Globus pallidus (tissue), 1 donor: Measurements from ENCODE around the gene SEMA4F.

Experiments used
- DNase-seq: peaks from one replicate; pipeline ENCODE4 v3.0.0-alpha.2; 2015; ENCODE audit warnings: low spot score

Gene SEMA4F

DNA sequence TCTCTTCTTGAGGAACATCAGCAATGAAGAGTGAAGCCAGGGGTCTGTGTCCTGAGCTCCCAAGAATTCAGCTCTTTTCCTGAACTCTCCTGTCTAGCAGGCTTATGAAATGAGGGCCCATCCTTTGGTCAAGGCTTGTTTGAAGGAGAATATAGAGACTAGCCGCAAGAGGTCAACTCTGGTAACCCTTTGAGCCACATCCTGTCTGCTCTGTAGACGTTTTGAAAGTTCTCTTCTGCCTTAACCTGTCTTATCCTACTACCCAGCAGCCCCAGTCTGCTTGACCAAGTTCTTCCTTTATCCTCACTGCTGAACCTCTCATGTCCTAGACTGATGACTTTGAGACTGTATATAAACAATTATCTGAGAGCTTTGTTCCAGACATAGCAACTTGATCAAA lies 5.4 kb downstream of the SEMA4F start:
- DNase-seq = no peak

DNA sequence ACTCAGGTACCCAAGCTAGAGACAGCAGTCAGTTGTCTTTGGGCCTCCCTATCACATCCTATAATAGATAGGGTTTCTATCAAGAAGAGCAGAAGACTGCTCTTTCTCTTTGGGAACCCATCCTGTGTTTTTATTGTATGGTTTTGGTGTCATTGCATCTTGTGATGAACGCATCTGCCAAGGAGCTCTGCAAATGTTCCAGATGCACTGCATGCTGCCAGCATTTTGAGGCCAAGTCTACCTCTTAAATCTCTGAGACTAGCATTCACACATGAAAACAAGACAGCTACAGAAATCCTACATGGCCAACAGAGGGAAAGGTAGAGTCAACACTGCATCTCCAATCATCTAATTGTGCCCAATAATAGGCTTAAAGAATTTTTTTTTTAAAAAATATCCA lies 14.0 kb downstream of the SEMA4F start:
- DNase-seq = no peak

DNA sequence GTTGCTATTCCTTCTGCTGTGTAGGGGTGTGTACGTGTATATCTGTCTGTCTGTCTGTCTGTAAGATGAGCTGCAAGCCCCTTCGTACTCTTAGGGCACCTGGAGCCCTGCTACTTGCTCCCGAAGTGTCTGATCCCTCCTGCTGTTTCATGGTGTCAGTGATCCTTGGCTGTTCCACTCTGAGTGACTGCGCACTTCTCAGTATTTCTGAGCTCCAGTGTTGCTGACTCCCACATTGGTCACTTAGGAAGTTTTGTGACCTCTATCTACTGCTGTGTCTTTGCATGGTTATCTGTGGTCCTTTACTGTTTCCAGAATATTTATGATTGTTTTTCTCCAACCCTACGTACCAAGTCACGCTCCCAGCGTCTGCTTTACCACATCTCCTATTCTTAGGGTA lies 16.2 kb downstream of the SEMA4F start:
- no peak for DNase-seq

DNA sequence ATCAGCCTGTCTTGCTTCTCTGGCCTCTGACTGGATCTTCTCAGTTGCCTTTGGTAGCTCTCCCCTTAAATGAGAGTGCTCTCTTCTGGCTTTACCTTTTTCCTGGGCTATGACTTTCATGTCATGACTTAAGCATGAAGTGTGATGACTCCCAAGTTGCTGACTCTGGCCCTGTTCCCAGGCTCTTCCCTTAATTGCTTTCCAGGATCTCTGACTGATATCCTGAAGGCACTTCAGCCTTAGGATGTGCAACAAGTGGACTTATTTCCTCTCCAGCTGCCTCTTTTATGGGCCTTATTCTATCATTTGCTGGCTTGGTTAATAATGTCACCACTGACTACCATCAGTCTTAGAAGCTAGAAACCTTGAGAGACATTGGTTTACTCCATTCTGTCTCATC lies 17.4 kb downstream of the SEMA4F start:
- DNase-seq = no peak

DNA sequence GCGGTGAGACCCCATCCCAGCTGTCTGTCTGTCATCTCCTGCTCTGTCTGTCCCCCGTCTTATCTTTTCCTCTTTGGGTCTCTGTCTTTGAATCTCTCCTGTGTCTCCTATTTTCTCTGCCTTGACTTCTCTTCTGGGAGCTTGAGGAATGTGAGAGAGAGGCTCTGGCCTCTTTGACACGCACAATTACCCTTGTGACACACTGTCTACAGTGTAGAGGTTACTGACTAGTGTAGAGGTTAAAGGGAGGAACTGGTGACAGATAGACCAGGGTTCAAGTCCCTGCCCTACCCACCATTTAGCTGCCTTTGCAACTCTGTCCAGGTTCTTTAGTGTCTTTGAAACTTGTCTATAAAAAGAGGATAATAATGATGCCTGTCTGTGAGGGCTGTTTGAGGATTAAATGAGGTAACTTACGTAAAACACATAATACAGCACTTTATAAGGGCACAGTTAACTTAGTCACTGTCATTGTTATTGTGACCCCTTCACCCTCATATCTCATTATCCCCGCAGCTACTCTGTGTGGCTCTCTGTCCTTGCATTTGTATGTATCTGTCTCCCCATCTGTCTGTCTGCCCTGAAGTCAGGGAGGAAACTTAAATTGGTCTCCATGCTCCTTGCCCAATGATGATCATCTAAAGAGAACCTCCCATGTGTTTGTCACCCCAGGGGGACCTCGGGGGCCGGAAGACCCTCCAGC lies 19.9 kb downstream of the SEMA4F start:
- no peak for DNase-seq

DNA sequence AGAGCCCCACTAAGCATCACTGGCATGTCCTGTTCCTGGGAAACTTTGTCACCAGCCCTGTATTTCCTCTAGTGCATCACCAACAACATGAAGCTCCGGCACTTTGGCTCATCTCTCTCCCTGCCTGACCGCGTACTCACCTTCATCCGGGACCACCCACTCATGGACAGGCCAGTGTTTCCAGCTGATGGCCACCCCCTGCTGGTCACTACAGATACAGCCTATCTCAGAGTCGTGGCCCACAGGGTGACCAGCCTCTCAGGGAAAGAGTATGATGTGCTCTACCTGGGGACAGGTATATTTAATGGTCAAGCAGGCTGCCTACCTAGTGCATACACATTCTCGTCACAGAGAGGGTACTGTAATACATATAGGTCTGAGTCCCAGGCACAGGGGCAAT lies 21.0 kb downstream of the SEMA4F start:
- no peak for DNase-seq

DNA sequence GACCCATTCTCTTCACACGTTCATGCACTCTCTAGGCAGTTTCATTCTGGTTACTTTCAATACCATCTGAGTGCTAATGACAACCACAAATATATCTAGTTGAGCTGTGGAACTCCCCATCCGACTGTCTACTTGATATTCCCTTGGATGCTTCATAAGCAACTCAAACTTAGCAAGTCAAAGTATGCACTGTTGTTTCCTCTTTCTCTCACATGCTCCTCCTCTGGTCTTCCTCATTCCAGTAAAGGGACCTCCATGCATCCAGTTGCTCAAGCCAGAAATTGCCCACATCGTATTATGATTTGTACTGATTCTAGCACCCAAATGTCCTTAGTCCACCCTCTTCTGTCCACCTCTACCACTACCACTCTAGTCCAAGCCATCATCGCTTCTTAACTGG lies 22.3 kb downstream of the SEMA4F start:
- no peak for DNase-seq

DNA sequence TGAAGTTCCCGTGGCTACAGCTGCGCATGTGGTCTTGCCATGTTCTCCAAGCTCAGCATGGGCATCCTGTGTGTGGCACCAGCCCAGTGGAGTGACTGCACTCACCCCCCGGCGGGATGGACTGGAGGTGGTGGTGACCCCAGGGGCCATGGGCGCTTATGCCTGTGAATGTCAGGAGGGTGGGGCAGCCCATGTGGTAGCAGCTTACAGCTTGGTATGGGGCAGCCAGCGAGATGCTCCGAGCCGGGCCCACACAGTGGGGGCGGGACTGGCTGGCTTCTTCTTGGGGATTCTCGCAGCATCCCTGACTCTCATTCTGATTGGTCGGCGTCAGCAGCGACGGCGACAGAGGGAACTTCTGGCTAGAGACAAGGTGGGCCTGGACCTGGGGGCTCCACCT lies 25.6 kb downstream of the SEMA4F start:
- DNase-seq = no peak

DNA sequence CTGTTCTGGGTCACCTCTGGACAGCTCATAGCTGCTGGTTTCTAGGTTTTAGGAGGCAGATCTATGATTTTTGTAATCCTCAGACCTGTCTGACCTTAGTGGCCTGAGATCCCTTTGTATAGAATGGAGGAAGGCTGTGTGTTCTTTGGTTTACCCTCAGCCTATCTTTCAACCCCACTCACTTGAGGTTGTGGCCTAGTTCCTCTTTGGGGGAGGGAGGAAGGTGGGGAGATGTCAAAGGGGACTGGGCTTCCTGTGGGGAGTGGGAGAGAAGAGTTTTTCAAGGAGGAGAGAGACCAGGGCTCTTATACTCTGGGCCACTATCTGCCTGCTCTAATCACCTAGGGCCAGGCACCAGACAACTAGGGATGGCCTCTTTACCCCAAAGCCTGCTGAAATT lies 28.5 kb downstream of the SEMA4F start:
- no peak for DNase-seq

DNA sequence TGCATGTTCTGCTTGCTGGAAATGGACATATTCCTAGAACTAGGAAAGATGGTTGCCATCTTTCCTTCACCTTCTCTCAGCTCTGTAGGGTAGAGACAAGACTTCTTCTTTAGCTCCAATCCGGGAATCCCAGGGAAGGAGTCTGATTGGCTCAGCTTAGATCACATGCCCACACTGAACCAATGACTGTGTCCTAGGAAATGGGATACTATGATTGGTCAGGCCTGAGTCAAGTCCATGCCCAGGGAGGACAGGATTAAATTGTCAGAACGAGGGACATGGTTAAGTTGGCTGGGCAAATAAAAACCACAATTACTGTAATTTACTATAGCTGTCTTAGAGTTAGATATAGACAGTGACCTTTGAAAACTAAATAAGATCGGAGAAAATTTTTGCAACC lies 31.4 kb downstream of the SEMA4F start:
- DNase-seq = no peak

DNA sequence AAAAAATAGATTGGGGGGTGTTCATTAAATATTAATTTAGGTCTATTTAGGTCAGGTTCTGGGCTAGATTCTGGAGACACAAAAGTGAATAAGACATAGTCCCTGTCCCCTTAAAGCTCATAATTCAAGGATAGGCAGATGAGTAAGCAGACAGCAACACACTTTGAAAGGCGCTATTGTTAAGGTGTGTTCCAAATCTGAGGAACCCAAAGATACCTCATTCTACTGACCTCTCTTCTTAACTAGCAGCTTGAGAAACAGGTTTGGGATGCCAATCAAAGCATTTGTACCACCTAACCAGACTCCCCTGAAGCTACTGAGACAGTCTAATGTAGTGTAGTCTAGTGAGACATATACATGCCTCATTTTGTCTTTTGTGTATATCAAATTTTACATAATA lies 34.8 kb downstream of the SEMA4F start:
- no peak for DNase-seq

DNA sequence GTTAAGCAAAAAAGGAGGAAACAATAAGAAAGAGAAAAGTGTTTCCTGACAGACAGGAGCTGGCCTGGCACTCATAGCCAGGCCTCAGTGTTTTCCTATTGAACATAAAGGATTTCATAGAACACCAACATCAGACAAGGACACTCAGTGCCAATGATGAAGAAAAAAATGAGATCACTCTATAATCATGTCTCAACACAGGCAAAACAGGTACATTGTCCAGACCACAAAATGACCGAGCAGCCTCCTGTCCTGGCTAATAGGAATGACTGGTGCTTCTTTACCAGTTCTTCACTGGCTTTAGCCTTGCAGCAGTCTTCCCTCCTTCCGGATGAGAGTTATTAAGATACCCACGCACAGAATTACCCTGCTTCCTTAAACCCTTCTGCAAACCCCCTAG lies 35.6 kb downstream of the SEMA4F start:
- no peak for DNase-seq

DNA sequence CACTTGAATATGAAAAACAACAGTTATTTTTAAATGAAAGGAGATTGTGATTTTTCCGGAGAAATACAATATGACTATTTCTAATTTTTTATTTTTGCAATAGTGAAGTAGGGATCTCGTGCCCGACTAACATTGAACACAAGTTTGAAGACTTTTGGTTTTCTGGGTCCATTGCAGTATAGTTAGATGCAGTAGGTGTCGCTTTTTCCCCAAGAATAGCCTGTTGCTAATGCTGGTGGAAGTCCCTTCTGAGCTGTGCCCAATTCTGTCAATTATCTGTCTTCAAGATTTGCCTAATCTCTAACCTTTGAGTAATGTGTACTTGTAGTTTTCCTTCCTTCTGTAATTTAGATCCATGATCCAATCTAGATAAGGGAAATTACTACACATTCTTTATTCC lies 36.5 kb downstream of the SEMA4F start:
- peak; percentile 47 for DNase-seq

DNA sequence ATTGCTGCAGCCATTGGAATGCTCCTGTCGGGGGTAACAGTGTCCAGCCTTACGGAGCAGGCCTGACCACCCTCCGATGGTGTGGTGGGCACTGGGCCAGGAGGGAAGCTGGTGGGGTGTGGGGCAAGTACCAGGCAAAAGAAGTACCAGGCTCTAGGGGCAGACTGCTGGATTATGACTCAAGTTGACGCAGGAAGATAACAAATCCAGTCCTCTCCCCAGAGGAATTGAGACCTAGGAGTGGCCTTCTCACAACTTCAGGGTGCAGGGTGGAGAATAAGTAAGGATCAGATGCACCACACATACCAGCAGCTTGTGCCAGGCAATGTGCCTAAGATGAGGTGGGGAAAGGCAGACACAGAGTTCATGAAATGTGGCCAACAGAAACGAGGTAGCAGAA lies 37.9 kb downstream of the SEMA4F start:
- no peak for DNase-seq

DNA sequence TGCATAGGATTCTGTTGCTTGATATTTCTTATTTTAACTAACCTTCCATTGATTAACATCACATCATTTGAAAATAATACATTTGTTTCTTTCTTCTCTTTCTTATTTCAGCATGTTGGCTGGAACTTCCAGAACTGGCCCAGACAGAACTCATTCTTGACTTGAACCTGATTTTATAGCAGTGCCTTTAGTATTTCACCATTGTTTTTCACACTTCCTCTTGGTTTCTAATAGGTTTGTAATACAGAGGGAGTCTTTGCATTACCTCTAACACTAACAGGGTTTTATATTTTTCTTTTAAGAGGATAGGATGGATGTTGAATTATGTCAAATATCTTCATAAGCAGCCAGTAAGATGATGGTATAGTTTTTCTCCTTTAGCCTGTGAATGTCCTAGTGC lies 39.2 kb downstream of the SEMA4F start:
- no peak for DNase-seq

DNA sequence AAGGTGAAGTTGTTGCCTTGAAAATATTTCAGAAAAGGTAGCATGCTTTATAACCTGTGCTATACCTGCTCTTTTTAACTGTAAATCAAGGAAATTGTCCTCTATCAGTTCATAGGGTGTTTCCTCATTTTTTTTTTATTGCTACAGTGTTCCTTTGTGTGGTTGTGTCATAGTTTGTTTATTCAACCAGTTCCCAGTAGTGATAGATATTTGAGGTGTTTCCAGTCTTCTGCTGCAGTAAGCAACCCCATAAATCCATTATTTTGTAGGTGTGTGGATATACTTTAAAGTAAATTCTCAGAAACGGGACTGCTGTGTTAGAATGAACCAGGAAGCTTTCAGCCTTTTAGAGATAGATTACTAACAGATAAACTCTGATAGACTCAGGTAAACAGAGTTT lies 39.6 kb downstream of the SEMA4F start:
- no peak for DNase-seq

DNA sequence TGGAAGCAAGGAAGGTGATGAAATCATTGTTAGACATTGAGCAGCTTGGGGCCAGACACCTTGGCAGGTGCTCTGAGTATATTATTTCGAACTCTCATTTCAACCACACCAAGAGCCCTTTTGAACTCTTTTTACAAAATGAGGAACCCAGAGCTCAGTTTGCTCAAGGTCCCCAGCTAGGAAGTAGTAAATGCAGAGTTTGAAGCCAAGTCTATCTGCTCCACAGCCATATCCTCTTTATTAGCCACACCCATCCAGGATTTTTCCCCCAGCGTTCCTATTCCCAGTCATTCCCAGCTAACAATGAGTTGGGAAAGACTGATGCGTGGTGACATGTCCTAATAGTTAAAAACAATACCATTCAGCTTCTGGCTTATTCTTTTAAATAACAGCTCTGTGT lies 40.2 kb downstream of the SEMA4F start:
- no peak for DNase-seq

DNA sequence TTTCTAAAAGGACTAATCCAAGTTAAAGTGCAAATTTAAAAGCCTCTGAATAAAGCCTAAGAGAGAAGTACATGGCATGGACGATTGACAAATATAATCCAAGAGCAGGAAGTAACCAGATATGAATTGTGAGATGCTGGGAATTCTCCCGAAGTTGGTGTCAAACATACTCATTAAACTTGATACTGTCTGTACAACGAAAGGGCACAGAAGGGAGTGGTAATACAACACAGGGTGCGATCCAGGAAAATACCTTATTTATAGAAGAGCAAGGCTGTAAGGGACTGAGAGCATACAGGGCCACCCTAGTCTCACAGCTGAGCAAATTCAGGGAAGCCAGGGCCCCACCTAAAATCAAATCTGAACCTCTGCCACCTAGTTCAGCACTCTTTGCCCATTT lies 41.6 kb downstream of the SEMA4F start:
- DNase-seq = no peak

DNA sequence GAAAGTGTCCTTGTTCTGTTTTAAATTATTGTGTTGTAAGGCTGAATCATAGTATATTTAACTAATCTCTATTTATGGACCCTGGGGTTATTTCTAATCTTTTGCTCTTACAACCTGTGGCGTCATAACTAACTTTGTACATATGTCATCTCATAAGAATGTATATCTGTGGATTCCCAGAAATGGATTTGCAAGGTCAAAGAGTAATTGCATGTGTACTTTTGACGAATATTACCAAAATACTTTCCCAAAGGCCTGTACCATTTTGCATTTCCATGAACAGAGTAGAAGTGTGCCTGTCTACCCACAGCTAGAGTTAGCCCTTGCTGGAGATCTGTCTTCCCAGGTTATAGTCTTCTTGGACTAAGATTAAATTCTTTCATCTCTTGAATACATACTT lies 42.8 kb downstream of the SEMA4F start:
- DNase-seq = no peak

DNA sequence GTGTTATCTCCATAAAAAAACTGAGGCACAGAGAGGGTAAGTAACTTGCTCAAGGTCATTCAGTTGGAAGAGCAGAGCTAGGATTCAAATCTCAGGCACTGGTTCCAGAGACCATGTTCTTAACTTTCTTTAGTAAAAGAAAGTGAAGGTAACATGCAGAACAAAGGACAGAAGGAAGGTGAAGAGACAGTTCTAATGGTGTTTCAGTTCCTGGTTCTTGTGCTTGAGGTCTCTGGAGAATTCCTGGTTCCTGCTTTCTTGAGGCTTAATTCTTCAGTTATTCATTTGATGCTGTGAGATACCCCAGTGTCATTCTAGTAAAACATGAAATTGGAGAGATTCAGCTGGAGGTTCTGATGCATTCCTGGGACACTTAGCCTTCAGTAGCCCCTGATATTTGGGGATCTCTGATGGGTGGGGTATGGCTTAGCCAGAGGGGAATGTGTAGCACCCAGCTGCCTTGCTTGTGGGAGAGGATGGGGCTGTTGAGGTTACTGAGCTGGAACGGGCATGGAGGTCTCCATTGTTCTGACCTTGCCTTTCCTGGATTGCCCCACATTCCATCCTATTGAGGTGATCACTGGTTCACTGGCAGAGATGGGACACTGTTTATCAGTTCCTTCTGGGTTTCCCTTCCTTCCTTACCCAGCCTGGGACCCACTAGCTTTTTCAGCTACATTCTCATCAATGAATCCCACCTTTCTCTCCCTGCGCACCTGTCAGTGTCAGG lies 46.8 kb downstream of the SEMA4F start:
- no peak for DNase-seq

DNA sequence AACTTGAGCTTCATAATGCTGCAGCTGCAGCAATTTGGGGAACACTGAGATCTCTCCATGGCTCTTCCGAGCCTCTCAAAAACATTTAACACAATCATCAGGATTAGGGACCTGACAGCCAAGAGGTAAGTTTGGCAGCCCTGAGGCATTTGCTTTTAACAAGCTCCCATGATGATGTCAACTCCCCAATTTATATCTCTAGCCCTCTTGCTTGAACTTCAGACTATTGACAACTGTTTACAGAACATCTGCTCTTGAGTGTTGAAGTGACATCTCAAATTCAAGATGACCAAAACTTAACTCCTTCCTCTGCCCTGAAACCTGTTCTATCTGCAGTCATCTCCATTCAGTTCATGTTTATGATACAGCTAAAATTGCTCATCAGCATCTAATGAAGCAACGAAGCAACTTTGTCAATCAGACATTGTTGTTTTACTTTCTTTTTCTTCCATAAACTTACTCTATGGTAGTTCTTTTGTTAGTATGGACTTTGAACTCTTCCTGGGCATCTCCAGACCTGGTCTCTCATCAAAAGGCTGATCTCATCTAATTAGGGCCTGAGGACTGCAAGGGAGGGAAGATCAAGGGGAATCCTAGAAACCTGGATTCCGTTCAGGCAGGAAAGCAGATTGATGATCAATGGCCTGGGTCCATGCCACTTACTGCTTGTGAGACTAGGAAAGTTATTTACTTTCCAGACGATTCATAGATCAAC lies 48.1 kb downstream of the SEMA4F start:
- no peak for DNase-seq

DNA sequence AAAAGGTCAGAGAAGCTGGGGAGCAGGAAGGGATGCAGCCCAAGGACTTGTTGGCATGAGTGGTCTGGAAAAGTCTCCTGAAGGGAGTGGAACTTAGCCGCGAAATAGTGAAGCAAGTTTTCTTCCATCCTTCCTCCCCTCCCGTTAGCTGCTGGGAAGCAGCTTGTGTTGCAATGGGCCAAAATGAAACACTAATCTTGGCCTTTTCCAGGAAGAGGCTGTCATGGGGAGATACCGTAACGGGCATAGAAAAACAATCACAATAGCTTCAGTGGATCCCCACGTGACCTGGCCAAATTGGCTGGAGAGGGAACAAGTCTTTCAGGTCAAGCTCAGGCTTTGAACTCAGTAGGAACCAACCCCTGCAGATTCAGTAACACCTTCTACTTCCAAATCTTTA lies 49.3 kb downstream of the SEMA4F start:
- no peak for DNase-seq

DNA sequence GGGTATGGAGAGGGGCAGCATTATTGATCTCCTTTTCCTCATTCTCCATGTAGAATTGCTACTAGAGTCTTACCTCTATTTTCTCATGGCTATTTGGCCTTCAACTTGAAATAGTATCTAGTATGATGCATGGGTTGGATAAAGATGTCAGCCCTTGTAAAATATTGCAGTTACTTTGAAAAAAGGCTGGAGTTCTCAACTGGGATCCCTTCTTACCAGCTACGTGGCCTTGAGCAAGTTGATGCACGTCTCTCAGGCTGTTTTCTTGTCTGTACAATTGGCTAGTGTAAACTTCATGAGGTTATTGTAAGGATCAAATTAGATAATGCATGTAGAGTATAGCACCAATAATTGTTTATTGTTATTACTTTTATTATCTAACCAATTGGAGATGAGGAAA lies 50.2 kb downstream of the SEMA4F start:
- no peak for DNase-seq
